Sigmoid colon (tissue), 7 donors: ENCODE measurements around the gene PBX3. TPM values are rescaled to one million over a fixed set of nuclear protein-coding genes. Genes with fewer than 3 reads are reported as not detected.

Source experiments
- DNase-seq: peaks from one replicate; pipeline ENCODE4 v3.0.0-alpha.2; 2019
- H3K27ac ChIP-seq, 4 donors: fragments of 200-600 bp; sonication (generic); one replicate each; pipeline ENCODE4 v1.5.1; 2016 to 2019; ENCODE audit warnings: mild to moderate bottlenecking in 1 of 4
- H3K27me3 ChIP-seq, 3 donors: fragments of 200-600 bp; sonication (generic); one replicate each; pipeline ENCODE4 v1.5.1; 2019; ENCODE audit warnings: mild to moderate bottlenecking in 1 of 3
- H3K36me3 ChIP-seq, 4 donors: fragments of 200-600 bp; sonication (generic); one replicate each; pipeline ENCODE4 v1.5.1; 2016 to 2019
- H3K4me1 ChIP-seq, 4 donors: fragments of 200-600 bp; sonication (generic); one replicate each; pipeline ENCODE4 v1.5.1; 2017 to 2019
- H3K4me3 ChIP-seq, 4 donors: fragments of 200-600 bp; sonication (generic); one replicate each; pipeline ENCODE4 v1.5.1; 2017 to 2019; ENCODE audit warnings: mild to moderate bottlenecking in 2 of 4, moderate library complexity in 1 of 4
- H3K9me3 ChIP-seq, 4 donors: fragments of 200-600 bp in 3 of 4; sonication (generic) in 3 of 4; one replicate each; pipeline versions ENCODE4 v1.5.1 to v1.6.1; 2013 to 2019
- EP300 ChIP-seq, 4 donors: sonication (generic); formaldehyde crosslinking; IDR thresholded peaks; one replicate each; pipeline ENCODE4 v1.6.1; 2017; ENCODE audit warnings: antibody characterized with exemption in 4 of 4
- POLR2A ChIP-seq, 2 donors: fragments of 450-650 bp; IDR thresholded peaks; one replicate each; pipeline ENCODE4 v1.6.1; 2016; ENCODE audit warnings: antibody characterized with exemption in 2 of 2, mild to moderate bottlenecking in 2 of 2, moderate library complexity in 2 of 2
- POLR2AphosphoS5 ChIP-seq, 4 donors: sonication (generic); formaldehyde crosslinking; IDR thresholded peaks; one replicate each; pipeline ENCODE4 v1.6.1; 2017; ENCODE audit warnings: antibody characterized with exemption in 4 of 4
- WGBS, 2 donors: extraction: QIAGEN DNeasy Blood & Tissue Kit; methylation state at CpG; one replicate each; pipeline ENCODE4 v1.1.7; 2013; 5-methylcytosine and 5-hydroxymethylcytosine counted together
- intact Hi-C: fragments of 100-400 bp; cut with DNase I; formaldehyde crosslinking; loops from one replicate; pipeline ENCODE4 v1.15.1; 2023
- polyA plus RNA-seq, 3 donors: library from polyadenylated mRNA; stranded (reverse); fragments of 200-250 nt; gene quantifications; one replicate each; pipeline ENCODE4 v1.2.3, GENCODE V29; 2013
- total RNA-seq, 4 donors: library from RNA; depleted of rRNA; stranded (reverse); fragments of >200 nt; gene quantifications; one replicate each; pipeline ENCODE4 v1.1.0, GENCODE V29; 2016
- TF ChIP-seq, protein P1 (sequence below), 4 experiments: fragments of 450-650 bp in 3 of 4; fragments of 200-600 bp in 1 of 4; IDR thresholded peaks; one replicate each; pipeline ENCODE4 v1.5.1; 2016 to 2019; ENCODE audit warnings: antibody characterized with exemption in 4 of 4, mild to moderate bottlenecking in 3 of 4, moderate library complexity in 2 of 4
- donor health status: healthy with polysubstance abuse.
- donor health status: Bipolar disorder and iron deficiency.
- donor health status: healthy.

The PBX3 gene
- total and polyA plus RNA-seq, 7 donors, result 2.8 to 159 (median 90.6) TPM

DNA sequence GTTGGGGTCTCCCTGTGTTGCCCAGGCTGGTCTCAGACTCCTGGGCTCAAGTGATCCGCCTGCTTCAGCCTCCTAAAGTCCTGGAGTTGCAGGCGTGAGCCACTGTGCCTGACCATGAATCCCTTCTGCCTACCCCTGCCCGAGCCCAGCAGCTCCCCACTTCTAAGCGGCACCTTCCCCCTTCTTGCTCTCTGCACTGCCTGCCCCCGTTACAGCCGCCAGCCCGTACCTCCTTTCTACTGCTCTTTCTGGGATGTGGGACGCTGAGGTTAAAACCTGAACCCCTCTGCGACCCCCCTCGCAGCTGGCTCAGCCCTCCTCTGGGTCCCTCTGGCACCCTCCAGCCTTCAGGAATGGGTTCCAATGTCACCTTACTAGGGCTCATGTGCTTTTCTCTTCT is 249.6 kb downstream of the PBX3 start:
- intact Hi-C loops, result no loop called here
- no peaks in the 10 kb centered on the region for H3K27me3 ChIP-seq
- H3K36me3 ChIP-seq, result no peaks in the 10 kb centered on the region
- H3K9me3 ChIP-seq, result no peaks in the 10 kb centered on the region
- H3K4me3 ChIP-seq, result no peak overlapping the region
- no peak overlapping the region for H3K27ac ChIP-seq
- no peak for TF ChIP-seq POLR2A (IDR thresholded peaks at IDR 0.05)
- TF ChIP-seq, protein P1, sequence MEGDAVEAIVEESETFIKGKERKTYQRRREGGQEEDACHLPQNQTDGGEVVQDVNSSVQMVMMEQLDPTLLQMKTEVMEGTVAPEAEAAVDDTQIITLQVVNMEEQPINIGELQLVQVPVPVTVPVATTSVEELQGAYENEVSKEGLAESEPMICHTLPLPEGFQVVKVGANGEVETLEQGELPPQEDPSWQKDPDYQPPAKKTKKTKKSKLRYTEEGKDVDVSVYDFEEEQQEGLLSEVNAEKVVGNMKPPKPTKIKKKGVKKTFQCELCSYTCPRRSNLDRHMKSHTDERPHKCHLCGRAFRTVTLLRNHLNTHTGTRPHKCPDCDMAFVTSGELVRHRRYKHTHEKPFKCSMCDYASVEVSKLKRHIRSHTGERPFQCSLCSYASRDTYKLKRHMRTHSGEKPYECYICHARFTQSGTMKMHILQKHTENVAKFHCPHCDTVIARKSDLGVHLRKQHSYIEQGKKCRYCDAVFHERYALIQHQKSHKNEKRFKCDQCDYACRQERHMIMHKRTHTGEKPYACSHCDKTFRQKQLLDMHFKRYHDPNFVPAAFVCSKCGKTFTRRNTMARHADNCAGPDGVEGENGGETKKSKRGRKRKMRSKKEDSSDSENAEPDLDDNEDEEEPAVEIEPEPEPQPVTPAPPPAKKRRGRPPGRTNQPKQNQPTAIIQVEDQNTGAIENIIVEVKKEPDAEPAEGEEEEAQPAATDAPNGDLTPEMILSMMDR (IDR thresholded peaks at IDR 0.05), result no peak
- whole genome bisulfite sequencing, 2 donors, result 91 to 94% methylated on average over 10 of the region's 10 CpGs
- DNase-seq, result peak; percentile 36
- no peaks in the 10 kb centered on the region for H3K4me1 ChIP-seq

DNA sequence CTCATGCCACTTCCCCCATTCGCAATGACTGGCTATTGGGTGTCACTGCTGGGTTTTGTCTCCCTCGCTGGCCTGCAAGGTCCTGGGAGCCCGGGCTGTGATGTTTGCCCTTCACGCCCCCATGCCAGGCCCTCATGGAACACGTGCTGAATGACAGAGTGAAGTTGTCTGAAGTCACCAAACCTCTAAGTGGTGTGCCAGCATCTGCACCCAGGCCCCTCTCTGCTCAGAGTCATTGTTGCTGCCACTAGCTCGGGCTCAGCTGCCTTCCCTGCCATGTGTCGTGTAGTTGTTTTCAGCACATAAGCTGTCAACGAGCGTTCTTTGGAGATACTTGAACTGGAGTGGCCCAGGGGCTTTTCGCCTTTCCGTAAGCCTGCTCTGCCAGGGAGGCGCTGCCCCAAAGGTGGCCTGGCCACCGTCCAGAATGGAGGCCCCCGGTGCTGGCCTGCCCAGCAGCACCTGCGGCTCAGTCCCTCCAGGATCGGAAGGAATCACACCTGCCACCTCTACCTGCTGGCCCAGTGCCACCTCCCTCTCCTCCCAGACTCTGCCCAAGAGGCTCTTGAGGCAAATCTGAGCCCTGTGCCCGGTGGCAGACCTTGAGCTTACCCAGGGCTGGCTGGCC is 250.1 kb downstream of the PBX3 start:
- H3K9me3 ChIP-seq, result no peaks in the 10 kb centered on the region
- no peaks in the 10 kb centered on the region for H3K27me3 ChIP-seq
- no peak overlapping the region for H3K4me3 ChIP-seq
- intact Hi-C loops, result no loop called here
- no peak overlapping the region for H3K27ac ChIP-seq
- no peaks in the 10 kb centered on the region for H3K36me3 ChIP-seq
- H3K4me1 ChIP-seq, result no peaks in the 10 kb centered on the region
- WGBS, 2 donors, result 56 to 85% methylated on average over 17 of the region's 17 CpGs
- TF ChIP-seq, protein P1 (IDR thresholded peaks at IDR 0.05), result no peak
- TF ChIP-seq POLR2A (IDR thresholded peaks at IDR 0.05), result no peak
- TF ChIP-seq POLR2AphosphoS5 (IDR thresholded peaks at IDR 0.05), result no peak
- no peak for TF ChIP-seq EP300 (IDR thresholded peaks at IDR 0.05)
- peak; percentile 38 for DNase-seq

DNA sequence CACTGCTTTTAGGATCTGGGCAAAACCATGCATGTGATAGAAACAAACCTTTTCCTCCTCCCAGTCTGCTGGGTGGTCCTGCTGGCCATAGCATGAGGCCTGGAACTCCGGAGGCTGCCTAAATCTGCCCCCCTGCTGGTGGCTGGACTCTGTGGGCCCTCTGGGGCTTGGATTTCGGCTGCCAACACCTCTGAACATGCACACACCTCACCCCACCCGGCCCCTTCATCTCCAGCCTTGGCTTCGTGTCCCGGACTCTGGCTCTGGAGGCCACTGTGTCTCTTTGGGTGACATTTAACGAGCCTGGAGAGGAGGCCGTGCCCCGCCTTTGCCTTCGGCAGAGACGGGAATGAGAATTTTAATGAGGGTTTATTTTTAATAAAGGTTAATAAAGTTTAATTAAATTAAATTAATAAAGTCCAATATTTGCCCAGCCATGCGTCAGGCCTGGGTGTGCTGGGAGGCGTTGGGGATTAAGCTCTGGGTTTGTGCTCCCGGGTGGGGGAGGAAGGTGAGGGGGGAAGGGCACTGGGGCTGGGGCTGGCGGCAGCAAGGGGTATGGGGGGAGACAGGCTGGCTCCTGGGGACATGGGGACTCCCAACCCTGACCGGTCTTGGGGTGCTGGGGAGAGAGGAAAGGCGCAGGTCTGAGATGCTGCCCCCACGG is 251.8 kb downstream of the PBX3 start:
- intact Hi-C loops, result no loop called here
- Histone ChIP-seq H3K9me3 (no peaks in the 10 kb centered on the region), H3K27ac (no peak overlapping the region), H3K4me3 (no peak overlapping the region), H3K4me1 (no peaks in the 10 kb centered on the region), H3K36me3 (no peaks in the 10 kb centered on the region), H3K27me3 (no peaks in the 10 kb centered on the region)
- 75 to 85% methylated on average over 17 of the region's 17 CpGs for WGBS, 2 donors
- peak; percentile 52 for DNase-seq
- TF ChIP-seq EP300 (IDR thresholded peaks at IDR 0.05) (no peak), POLR2A (IDR thresholded peaks at IDR 0.05) (no peak), POLR2AphosphoS5 (IDR thresholded peaks at IDR 0.05) (no peak)
- TF ChIP-seq, protein P1 (IDR thresholded peaks at IDR 0.05), result no peak

DNA sequence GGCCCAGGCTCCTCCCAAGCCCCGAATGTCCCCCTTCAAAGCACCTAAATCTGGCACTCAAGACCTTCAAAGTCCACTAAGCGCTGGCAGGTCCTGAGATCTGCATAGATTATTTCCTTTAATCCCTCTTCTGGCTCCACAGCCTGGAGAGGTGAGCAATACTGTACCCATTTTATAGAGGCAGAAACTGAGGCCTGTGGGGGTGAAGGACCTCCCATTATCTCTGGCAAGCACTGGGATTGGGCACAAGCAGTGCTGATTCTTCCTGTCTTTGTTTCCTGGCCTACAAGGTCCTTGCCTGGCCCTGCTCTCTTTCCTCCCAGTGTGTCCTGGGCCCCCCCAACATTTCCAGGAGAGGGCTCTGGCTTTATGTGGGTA is 252.3 kb downstream of the PBX3 start:
- Histone ChIP-seq H3K36me3 (no peaks in the 10 kb centered on the region), H3K9me3 (no peaks in the 10 kb centered on the region), H3K27ac (no peak overlapping the region), H3K4me3 (no peak overlapping the region), H3K4me1 (no peaks in the 10 kb centered on the region), H3K27me3 (no peaks in the 10 kb centered on the region)
- WGBS, 2 donors, result 77 to 87% methylated on average over 2 of the region's 2 CpGs
- intact Hi-C loops, result no loop called here
- TF ChIP-seq, protein P1 (IDR thresholded peaks at IDR 0.05), result no peak
- TF ChIP-seq POLR2AphosphoS5 (IDR thresholded peaks at IDR 0.05) (no peak), POLR2A (IDR thresholded peaks at IDR 0.05) (no peak), EP300 (IDR thresholded peaks at IDR 0.05) (no peak)
- DNase-seq, result no peak
